Measurements from ENCODE around the gene RBM39.
"Not testable (repeated sequence)": the region's sequence is repeated elsewhere in the genome, so short reads cannot be mapped to it uniquely, and the experiment has no call there.

The RBM39 gene

DNA sequence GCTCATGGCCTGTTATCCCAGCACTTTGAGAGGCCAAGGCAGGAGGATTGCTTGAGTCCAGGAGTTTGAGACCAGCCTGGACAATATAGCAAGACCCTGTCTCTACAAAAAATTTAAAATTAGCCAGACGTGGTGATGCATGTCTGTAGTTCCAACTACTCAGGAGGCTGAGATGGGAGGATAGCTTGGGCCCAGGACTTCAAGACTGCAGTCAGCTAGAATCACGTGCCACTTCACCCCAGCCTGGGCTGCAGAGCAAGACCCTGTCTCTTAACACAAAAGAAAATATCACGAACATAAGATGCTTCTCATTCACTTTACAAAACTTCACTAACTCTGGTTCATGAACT is 2.4 kb upstream of the RBM39 start:
- DNase-seq = not testable (repeated sequence)

GRCh38 chr20:35743693-35744491 is 1.8 kb upstream of the RBM39 start:
- no peak for DNase-seq

- DNase-seq = peak; percentile 66
Observed at GRCh38 chr20:35742741-35743523, 872 bp upstream of the RBM39 start.

DNA sequence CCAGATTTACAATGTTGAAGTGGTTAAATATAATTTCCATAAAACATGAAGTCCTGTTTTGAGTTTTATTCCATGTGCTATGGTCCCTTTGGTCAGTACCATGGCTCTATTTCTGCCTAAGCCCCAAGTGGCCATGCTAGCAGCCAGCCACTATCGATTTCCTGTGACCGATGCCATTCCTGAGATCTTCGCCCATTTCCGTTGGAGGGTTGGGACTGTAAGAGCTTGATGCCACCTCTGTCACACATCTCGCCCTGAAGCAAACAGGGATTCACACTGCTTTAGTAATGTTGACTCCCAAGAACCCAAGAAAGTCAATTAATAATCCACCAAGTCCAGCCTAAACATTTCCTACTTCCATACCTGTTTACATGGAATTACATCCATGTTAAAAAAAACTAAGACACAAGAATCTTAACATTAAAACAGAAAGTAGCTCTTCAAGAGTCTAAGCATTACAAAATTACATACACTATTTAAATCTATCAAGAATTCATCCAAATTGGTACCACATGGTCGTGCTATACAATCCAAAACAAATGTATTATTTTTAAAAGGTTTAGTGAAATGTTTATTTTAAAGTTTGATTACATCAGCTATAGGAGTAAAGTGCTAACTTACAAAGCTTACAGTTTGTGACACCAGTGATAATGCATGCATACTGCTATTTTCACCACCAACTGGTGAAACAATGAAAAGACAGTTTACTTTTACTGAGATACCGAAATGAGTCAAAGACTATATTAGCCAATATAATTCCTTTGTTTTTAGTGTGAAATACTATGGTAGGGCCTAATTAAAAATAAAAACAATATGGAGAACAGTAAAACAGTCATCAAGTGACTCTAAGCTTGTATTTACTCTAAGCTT is 2.5 kb downstream of the RBM39 start:
- DNase-seq = no peak

DNA sequence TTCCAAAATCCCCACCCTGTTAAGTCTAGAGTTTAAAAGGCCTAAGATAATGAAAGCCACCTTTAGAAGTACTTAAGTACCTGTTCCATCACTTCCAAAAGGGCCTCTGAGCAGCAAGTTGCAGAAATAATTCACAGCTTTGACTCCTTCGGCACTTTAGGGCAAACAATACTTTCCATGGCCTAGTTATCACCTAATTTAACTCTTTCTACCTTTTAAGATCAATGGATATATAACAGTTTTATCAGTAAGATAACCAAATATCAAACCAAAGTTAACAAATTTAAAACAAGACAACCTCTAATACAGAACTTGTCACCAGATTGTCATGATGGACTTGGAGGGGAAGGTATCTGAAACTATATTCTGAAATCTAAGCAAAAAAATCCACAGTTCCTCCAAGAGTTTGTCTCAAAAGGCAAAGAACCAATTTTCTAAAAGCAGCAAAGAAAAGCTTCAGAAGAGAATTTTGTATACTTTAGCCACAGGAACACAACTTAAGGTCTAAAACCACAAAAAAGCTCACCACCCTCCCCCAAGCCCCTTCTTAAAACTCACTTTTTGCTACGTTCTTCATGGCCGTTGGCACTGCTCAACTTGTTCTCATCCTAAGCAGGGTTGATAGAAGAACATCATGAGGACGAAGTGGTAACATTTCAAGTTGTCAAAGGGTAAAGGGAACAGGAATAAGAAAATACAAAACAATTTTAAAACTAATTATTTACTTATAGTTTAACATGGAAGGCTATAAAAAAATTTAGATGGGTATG is 3.5 kb downstream of the RBM39 start:
- DNase-seq = no peak

- no peak for DNase-seq
Observed at GRCh38 chr20:35737865-35738333, 4.2 kb downstream of the RBM39 start.

- no peak for DNase-seq
Observed at GRCh38 chr20:35735826-35736470, 6.1 kb downstream of the RBM39 start.

GRCh38 chr20:35734777-35735649 is 7.0 kb downstream of the RBM39 start:
- no peak for DNase-seq

DNA sequence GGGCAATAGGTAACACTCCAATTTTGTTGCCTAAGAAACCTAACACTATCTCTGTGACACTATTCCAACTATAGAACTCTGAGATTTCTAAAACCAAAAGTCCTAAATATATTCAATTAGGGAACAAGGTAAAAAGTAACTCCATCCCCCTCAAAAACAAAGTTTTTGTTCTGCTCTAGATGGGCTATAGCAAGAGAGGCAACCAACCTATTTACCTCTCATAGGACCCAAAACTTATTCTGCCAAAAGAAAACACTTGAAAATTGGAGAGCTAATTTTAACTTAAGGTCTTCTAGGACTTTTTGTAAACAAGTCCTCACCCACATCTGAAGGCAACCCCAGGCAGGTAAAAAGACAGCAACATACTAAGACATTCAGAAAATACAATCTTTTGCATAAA is 7.7 kb downstream of the RBM39 start:
- DNase-seq = no peak

GRCh38 chr20:35732644-35732982 is 9.4 kb downstream of the RBM39 start:
- no peak for DNase-seq

GRCh38 chr20:35731862-35732643 is 10.0 kb downstream of the RBM39 start:
- no peak for DNase-seq

DNA sequence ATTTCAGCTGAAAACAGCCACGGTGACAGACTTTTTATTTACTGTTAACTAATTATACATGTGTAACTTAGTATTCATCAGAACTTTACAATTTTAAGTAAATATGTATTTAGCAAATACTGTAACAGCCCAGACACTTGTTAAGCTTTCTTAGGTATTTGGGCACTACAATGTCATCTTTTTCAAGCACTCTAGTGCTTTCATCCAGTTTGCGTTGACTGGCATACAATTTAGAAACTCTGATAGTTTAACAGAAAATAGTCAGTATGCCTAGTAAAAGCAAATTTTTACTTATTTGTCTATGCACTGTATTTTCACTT is 10.6 kb downstream of the RBM39 start:
- DNase-seq = no peak

- DNase-seq = no peak
Observed at GRCh38 chr20:35730583-35731468, 11.2 kb downstream of the RBM39 start.

- no peak for DNase-seq
Observed at GRCh38 chr20:35729836-35730582, 12.1 kb downstream of the RBM39 start.

GRCh38 chr20:35729283-35729807 is 12.7 kb downstream of the RBM39 start:
- DNase-seq = no peak

DNA sequence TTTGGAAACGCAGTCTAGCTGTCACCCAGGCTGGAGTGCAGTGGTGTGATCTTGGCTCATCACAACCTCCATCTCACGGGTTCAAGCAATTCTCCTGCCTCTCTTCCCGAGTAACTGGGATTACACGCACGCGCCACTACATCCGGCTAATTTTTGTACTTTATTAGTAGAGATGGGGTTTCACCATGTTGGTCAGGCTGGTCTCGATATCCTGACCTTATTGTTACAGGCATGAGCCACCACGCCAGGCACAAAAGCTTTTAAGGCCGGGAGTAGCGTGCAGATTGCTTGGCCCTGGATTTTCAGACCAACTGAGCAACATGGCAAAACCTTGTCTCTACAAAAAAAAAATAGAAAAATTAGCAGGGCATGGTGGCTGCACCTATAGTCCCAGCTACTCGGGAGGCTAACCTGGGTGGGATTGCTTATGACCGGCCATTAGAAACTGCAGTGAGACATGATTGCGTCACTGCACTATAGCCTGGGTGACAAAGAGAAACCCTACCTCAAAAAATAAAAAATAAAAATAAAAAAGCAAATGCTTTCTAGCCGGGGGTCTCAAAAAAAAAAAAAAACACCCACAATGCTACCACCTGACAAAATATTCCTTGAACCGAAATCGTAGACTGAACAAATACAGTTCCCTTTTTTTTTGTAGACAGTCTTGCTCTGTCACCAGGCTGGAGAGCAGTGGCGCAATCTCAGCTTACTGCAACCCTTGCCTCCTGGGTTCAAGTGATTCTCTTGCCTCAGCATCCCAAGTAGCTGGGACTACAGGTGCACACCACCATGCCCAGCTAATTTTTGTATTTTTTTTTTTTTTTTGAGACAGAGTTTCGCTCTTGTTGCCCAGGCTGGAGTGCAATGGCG is 15.0 kb downstream of the RBM39 start:
- DNase-seq = no peak

All from NCI-H2171 treated with DMSO at 0.1 percent for 48 hours (cell line).